HG02885 (cell line): ENCODE measurements around the gene VWA8.
"Not testable (repeated sequence)": the region's sequence is repeated elsewhere in the genome, so short reads cannot be mapped to it uniquely, and the experiment has no call there.

Source experiments
- ATAC-seq: cut with Tn5 transposase; IDR thresholded peaks from one replicate; pipeline ENCODE4 v1.9.1; 2021; ENCODE audit warnings: mild to moderate bottlenecking; ENCODE audit not compliant: unreplicated experiment, poor library complexity

The VWA8 gene

DNA sequence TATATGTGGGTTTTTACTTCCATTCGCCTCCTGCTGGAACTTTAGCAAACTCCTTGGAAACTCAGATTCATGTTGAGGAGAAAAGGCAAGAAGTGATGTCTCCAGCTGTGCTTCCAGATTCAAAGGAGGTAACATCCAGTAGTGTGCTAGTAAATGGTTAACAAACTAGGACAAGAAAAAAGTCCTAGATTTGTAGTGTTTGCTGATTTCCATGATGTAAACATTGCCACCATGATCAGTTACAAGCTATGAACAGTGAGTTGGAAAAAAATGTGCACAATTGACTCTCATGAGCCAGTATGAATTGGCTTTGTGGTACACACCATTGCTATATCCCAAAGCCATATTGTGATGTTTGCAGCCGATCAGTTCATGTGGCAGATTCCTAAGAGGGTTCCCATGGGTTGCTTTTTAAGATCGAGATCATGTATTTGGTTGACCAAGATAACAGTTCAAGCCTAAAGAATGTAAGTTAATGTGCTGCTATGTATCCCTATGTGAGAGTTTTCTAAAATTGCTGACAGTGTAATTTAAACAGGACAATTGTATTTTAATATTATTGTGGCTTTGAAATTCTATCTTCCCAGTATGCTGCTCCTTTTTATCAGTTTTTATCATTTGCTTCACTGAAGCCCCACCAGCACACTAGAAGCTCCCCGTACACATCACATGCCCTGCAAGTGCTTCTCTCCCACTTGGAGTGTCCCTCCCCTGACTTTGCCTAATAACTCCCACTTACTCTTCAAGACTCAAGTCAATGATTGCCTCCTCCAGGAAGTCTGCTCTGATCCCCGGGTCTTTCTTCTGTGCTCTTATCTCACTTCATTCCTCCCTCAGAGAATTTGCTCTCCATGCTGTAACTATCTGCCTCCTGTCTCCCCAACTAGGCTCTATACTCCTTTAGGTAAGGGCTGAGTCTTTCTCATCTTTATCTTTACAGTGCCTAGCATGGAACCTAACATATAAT is 355.3 kb downstream of the VWA8 start:
- ATAC-seq = no peak

DNA sequence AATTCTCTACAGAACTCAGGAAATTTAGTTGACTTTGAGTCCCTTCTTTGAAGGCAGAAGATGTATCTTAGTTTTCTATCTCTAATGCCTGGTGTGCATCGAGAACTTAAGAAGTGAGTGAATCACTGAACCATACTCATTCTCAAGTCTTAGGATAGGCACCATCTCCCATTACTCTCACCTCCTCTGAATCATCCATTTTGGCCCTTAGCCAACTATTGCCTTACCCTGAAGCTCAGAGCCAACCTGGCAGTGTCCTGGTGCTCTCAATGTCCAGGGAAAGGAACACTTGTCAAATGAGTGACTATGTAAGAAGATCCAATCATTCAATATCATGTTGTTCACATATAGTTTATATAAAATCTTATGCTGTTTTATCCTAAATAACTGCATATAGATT is 357.0 kb downstream of the VWA8 start:
- ATAC-seq = no peak

DNA sequence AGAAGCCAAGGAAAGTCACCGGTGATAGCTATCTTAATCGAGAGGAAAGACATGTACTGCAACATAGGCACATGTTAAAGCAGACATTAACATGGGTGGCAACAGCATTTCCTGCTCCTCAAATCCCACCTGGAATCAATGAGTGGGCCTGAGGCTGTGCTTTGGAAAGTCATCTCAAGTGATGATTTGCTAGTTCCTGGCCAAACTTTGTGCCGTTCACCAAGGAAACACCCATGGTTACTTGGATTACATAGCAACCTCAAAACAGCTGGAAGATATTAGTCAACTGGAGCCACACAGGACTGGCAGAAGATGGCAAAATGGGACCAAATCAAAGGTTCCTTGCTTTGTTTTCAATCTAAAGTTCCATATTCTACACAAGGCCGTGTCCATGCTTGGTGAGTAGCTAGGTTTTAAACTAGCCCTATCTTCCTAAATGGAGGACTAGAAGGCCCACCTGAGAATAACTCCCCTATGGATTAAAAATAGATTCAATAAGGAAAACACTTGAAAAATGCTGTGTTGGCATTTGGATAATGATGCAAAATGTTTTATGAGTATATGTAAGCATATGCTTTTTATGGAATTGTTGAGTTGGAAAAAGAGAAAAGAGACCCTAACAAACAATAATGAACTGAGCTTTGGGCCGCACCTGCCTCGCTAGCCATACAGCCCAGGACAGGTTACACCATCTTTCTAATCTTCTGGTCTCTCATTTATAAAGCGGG is 359.0 kb downstream of the VWA8 start:
- no peak for ATAC-seq

DNA sequence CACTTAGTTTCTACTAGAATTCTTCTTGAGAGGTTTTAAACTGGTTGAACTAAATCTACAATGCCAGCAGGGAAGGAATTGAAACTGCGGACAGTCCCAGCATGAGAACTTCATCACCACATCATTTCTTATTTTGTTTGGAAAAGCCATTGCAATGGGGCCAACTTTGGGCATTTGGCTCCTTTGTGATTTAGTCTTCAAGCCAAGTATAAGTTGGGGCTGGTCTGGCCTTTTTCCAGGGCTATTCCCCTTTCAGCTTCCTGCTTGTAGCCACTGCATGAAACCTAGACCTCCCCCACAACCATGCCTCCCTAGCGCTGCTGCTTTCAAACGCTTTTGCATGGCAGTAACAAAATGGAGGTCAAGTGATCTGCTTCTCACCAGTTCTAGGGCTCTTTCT is 361.3 kb downstream of the VWA8 start:
- no peak for ATAC-seq

DNA sequence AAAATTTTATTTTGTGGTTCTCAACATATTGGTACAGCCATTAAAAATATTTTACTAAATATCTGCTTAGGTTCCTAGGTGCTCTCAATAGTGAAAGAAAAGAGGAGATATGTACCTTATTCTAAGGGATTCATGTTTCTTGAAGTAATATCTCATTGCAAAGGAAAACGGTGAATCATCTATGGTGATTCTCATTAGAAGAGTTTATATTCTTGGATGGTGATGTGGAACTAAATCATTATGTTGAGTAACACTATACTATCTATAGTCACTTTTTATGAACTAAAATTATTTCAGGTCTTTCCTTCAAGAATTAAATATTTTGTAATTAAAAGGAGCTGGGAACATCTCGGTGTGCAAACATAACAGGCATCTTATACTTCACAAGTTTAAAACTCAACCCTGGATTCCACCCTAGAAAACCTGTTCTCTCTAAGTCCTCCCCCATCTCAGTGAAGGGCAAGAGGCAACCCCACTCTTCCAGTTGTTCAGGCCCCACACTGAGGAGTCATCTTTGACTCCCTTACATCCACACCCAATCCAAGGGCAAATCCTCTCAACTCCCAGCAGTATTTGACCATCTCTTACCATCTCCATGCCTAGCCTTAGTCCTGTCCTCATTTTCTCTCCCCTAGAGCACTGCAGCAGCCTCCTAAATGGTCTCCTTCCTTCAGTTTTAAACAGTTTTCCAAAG is 363.4 kb downstream of the VWA8 start:
- no peak for ATAC-seq

DNA sequence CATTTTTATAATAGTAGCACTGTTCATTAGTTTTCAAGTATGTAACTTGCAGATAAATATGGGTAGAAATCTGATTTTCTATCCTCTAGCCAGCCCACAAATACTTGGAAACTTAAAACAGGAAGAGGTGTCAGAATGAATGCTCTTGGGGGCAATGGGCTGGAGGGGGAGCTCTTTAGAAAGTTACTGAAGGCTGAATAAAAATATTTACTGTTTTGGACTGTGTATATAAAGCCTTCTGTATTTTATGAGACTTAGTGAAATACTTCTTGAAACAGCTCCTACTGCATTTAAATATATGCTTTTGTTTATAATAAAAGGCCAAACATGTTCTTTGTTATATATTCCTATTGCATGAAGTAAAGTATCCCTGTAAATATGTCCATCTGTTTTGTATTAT is 364.7 kb downstream of the VWA8 start:
- no peak for ATAC-seq

DNA sequence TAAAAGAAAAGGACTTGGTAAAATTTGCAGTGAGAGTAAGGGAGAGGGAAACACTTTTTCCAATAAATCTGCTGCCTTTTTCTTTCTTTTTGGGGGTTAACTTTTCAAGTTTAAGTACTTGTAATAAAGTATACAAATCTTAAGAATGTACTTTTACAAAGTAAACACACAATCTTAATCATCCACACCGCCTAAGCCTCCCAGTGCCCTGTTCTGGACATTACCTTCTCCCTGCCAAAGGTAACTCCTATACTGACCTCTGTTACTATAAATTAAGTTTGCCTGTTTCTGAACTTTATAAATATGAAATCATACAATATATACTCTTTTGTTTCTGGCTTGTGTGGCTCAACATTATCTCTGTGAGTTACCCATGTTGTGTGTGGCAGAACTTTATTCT is 365.6 kb downstream of the VWA8 start:
- no peak for ATAC-seq

DNA sequence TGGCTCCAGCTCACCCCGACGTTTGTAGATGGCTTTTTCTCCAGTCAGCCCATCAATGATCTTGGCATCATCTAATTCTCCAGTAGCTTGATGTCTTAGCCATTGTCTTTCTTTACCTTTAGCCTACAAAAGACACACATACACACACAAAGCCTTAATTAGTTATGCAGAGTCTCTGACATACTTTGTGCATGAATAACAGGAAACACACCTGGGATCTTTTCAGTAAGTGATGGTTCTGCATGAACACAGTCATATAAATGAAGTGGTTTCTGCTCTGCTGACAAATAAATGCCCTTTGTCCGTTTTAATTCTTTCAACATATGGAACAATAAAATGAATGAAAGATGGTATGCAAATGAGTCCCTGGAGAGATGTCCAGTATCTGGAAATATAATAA is 370.3 kb downstream of the VWA8 start:
- no peak for ATAC-seq

DNA sequence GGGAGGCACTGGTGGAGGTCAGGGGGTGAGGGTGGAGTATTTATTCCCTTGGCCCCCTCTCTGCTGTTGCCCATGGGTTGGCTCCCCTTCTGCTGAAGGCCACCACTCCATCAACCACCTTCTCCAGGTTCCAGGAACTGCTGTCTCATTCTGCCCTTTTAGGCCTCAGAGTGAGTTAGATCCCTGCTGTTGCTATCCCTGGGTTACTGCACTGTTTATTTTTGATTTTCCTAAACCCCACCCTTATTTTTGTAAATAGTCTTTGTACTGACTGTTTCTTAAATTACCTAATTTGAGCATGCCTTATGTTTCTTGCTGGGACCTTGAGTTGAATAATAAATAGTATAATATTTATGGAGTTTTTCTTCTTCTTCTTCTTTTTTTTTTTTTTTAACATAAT is 370.8 kb downstream of the VWA8 start:
- no peak for ATAC-seq

DNA sequence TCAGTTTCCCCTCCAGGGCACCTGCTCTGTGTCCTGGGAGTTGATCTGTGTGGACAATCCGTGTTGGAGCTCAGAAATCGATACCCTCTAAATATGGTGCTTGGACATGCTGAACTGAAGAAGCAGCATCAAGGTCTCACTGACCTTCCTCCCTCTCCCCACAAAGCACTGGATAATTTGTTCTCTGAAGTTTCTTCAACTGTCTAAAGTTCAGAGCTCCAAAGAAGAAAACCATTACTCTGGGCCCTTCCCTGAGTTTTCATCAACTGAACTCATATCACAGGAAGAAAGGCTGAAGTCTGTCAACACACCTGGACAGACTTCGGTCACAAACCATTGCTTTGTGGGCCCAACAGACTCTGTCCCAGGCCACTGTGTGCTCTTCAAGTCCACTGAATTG is 371.5 kb downstream of the VWA8 start:
- ATAC-seq = no peak

DNA sequence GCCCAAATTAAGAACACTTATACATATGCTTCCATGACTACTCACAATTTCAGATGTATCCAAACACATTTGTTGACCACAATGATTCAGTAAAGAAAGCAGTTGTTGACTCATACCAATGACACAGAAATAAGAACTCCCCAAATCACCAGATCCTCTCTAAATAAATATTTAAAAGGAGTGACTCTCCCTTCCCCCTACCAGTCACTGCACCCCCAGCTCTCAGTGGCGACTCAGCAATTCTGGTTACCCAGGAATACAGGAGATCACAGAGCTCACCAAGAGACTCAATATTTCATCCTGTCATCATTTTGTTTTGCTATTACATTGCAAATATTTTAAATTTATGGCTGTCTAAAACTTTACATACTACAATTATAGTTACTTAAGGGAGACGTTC is 372.0 kb downstream of the VWA8 start:
- no peak for ATAC-seq

DNA sequence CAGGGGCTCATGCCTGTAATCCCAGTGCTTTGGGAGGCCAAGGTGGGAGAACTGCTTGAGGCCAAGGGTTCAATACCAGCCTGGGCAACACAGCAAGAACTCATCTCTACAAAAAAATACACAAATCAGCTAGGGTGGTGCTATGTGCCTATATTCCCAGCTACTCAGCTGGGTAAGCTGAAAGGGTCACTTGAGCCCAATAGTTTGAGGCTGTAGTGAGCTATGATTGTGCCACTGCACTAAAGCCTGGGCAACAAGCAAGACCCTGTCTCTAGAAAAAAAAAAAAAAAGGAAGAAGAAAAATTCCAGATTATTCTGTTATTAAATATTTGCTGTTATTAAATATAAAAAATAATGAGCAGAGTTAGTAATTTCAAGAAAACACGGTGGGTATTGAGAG is 372.5 kb downstream of the VWA8 start:
- ATAC-seq = no peak

DNA sequence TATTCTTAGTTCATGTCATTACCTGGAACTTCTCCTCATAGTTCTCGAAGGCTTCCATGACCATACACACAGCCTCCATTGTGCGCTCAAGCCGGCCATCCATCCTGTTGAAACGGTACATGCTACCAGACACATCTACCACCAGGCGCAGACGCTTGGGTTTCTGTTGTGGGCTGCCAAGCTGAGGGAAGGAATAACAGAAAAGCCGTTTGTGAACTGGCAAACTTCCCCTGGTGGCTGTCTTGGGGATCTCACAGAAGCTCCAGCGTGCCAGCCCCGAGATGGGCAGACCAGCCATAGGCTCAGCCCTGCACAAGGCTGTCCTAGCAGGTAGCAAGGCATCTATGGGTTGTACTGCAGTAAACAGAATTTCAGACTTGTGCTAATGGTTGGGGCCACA is 373.4 kb downstream of the VWA8 start:
- ATAC-seq = no peak

DNA sequence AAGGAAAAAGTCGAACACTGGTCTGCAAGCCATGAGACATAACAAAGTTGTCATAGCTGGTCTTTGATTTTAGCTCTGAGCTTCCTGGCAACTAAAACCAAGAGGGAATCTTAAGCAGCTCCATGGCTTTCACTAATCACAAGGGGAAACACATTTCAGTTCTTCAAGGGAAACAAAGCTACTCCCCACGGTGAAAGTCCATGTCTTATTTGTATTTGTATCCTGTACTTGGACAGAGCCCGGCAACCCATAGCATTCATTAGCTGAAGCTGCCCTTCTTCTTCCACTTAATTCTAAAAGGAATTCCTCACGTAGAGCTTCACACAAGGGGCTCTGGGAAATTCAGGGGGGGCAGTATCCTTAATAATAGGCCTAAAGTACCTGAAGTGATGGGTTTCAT is 374.7 kb downstream of the VWA8 start:
- no peak for ATAC-seq

DNA sequence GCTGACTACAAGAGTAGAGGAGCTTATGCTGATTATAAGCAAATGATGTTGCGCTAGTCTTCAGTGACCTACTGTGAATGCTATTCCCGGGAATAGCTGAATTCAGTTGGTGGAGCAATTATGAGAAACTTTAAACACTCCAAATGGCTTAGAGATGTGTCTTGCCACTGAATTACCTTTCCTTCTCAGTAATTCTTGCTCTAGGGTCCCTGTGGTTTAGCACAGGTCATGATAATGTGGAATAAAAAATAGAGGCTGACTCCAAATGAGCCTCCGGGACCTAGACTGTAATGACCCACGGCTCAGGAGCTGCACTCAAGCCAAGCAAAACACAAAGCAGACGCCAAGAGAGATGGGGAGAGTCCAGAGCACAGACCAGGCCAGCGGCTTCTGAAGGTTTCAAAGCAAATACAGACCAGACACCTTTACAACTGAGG is 378.9 kb downstream of the VWA8 start:
- ATAC-seq = no peak

DNA sequence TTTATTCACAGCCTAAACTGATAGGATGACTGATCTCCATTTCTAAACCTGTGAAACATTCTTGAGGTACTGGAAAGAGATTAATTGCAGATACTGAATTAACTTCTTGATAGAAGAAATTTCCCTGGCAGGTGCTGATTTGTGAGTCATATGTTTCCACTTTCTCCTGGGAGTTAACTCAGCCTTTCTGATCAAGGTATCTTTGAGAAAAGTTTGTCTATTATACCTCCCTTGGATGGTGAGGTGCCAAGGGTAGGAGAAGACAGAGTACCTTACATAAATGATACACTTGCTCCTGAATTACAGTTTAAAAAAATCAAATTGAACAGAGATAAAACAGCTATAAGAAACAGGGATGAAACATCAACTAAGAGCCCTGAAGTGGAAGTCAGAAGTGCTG is 380.6 kb downstream of the VWA8 start:
- no peak for ATAC-seq

DNA sequence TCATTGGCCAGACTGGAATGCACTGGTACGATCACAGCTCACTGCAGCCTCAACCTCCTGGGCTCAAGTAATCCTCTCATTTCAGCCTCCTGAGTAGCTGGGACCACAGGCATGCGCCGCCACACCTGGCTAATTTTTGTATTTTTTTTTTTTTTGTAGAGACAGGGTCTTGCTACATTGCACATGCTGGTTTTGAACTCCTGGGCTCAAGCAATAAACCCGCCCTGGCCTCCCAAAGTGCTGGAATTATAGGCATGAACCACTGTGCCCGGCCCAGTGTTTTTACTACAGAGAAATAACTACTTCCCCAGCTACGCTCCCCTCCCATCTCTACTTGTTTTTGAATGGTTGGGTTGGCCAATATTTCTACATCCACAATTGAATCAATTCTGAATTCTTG is 381.0 kb downstream of the VWA8 start:
- no peak for ATAC-seq

DNA sequence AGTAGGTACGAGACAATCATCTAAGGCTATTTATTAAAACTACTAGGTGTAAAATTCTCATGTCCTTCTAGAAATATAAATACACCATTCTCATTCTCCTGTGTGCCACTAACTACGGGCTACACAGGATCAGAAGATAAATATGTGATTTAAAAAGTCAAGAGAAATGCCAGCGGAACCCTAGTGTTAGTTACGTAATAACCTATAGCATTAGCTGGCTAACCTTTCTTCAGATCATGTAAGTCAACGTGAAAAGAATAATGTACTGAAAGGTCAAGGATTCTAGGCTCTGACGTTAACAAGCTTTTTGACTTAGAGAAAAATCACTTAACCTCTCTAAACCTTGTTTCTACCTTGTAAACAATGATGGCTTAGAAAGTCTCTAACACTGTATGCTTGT is 381.7 kb downstream of the VWA8 start:
- no peak for ATAC-seq

DNA sequence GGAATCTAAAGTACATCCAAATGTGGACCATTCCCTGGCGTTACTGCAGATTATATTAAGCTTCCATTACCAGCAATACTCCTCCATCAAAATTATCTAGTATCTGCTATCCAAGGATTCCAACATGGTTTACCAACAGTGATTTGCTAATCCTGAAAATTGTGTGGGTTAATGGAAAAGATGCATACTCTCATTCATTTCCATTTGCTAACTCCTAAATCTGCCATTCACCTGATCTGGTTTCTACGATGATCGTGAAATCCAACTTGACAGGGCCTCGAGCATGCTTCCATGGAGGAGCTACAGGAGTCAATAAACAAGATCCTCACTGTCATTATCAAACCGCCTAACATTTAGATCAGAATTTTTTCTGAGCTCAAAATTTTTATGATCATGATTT is 382.5 kb downstream of the VWA8 start:
- no peak for ATAC-seq

DNA sequence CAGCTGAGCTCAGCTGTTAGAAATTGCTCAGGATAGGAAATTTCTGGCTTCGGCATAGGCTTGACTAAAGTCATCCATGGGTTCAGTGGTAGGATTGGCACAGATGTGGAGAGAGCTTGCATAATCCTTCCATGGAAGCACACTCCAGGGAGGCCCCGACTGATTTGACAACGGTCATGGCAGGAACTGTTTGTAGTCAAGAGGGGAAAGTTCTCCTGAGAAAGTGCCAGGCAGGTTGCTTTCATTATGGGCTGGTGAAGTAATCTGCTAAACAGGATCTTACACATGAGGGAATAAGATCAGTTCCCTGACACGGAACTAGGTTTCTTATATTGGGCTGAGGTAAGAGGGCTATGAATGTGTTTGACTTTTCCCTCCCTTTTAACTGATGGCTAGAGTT is 383.5 kb downstream of the VWA8 start:
- no peak for ATAC-seq

DNA sequence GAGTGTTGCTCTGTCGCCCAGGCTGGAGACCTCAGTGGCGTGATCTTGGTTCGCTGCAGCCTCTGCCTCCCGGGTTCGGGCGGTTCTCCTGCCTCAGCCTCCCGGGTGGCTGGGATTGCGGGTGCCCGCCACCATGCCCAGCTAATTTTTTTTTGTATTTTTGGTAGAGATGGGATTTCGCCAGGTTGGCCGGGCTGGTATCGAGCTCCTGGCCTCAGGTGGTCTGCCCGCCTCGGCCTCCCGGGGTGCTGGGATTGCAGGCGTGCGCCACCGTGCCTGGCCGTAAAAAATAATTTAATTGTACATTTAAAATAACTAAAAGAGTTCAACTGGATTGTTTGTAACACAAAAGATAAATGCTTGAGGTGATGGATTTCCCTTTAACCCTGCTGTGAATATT is 387.3 kb downstream of the VWA8 start:
- not testable (repeated sequence) for ATAC-seq
